Peyer's patch (tissue), 4 donors: ENCODE measurements around the gene FBXO31. TPM values are rescaled to one million over a fixed set of nuclear protein-coding genes. Genes with fewer than 3 reads are reported as not detected.

Source experiments
- DNase-seq, 3 donors: peaks; one replicate each; pipeline ENCODE4 v3.0.0-alpha.2; 2017 to 2019
- H3K27ac ChIP-seq, 4 donors: fragments of 200-600 bp; sonication (generic); one replicate each; pipeline ENCODE4 v1.5.1; 2016 to 2019
- H3K27me3 ChIP-seq, 2 donors: fragments of 200-600 bp; sonication (generic); one replicate each; pipeline ENCODE4 v1.5.1; 2019
- H3K36me3 ChIP-seq, 3 donors: fragments of 200-600 bp; sonication (generic); one replicate each; pipeline ENCODE4 v1.5.1; 2016 to 2019
- H3K4me1 ChIP-seq, 4 donors: fragments of 200-600 bp; sonication (generic); one replicate each; pipeline ENCODE4 v1.5.1; 2016 to 2019
- H3K4me3 ChIP-seq, 4 donors: fragments of 200-600 bp; sonication (generic); 1 replicate in 3 of 4; 2 replicates in 1 of 4; pipeline ENCODE4 v1.5.1; 2016 to 2019; ENCODE audit warnings: mild to moderate bottlenecking in 1 of 4
- H3K9me3 ChIP-seq, 4 donors: fragments of 200-600 bp; sonication (generic); one replicate each; pipeline ENCODE4 v1.5.1; 2016 to 2019; ENCODE audit warnings: mild to moderate bottlenecking in 1 of 4
- POLR2A ChIP-seq, 2 donors: fragments of 450-650 bp; IDR thresholded peaks; one replicate each; pipeline ENCODE4 v1.5.1; 2017; ENCODE audit warnings: antibody characterized with exemption in 2 of 2, mild to moderate bottlenecking in 2 of 2, moderate library complexity in 2 of 2
- total RNA-seq, 4 donors: library from RNA; depleted of rRNA; stranded (reverse); fragments of >200 nt; gene quantifications; one replicate each; pipeline ENCODE4 v1.1.0, GENCODE V29; 2016
- TF ChIP-seq, protein P1 (sequence below), 6 experiments: fragments of 450-650 bp in 4 of 6; fragments of 200-600 bp in 2 of 6; sonication (generic) in 1 of 6; IDR thresholded peaks; one replicate each; pipeline ENCODE4 v1.5.1; 2017 to 2019; ENCODE audit warnings: antibody characterized with exemption in 6 of 6, mild to moderate bottlenecking in 3 of 6, moderate library complexity in 1 of 6

Gene FBXO31
- total RNA-seq, 4 donors from 2014 or later, result 135 to 207 (median 191) TPM

DNA sequence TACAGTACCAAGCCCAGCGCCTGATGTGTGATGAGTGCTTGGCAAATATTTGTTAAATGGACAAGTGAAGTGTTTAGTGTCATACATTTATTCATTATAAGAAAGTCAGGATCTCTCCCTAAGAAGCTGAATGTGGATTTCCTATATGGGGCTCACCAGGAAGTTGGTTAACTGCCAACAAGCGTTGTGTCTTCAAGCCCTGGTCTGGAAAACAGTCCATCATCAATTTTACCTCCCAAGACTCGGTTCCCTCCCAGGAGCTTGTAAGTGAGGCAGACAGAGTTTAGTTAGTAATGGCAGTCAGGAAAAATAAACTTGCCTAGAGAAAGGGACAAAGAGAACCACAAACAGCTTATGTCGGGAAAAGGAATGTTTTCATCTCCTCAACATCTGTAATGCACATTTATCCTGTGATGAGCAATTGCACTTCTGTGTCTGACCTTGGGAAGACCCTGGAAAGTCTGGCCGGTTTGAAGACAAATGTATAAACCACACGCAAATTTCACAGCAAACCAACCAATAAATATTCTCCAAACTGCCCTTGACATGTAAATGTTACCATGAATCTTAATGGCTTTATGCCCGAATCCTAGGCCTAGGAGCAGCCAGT, 94.7 kb downstream of the FBXO31 start:
- H3K9me3 ChIP-seq, result no peaks in the 10 kb centered on the region
- H3K27me3 ChIP-seq, result no peaks in the 10 kb centered on the region
- H3K4me3 ChIP-seq, result no peak overlapping the region
- H3K36me3 ChIP-seq, result no peaks in the 10 kb centered on the region
- H3K4me1 ChIP-seq, result no peaks in the 10 kb centered on the region
- no peak overlapping the region for H3K27ac ChIP-seq
- TF ChIP-seq POLR2A (IDR thresholded peaks at IDR 0.05), result no peak
- TF ChIP-seq, protein P1, sequence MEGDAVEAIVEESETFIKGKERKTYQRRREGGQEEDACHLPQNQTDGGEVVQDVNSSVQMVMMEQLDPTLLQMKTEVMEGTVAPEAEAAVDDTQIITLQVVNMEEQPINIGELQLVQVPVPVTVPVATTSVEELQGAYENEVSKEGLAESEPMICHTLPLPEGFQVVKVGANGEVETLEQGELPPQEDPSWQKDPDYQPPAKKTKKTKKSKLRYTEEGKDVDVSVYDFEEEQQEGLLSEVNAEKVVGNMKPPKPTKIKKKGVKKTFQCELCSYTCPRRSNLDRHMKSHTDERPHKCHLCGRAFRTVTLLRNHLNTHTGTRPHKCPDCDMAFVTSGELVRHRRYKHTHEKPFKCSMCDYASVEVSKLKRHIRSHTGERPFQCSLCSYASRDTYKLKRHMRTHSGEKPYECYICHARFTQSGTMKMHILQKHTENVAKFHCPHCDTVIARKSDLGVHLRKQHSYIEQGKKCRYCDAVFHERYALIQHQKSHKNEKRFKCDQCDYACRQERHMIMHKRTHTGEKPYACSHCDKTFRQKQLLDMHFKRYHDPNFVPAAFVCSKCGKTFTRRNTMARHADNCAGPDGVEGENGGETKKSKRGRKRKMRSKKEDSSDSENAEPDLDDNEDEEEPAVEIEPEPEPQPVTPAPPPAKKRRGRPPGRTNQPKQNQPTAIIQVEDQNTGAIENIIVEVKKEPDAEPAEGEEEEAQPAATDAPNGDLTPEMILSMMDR (IDR thresholded peaks at IDR 0.05), result no peak
- no peak for DNase-seq

DNA sequence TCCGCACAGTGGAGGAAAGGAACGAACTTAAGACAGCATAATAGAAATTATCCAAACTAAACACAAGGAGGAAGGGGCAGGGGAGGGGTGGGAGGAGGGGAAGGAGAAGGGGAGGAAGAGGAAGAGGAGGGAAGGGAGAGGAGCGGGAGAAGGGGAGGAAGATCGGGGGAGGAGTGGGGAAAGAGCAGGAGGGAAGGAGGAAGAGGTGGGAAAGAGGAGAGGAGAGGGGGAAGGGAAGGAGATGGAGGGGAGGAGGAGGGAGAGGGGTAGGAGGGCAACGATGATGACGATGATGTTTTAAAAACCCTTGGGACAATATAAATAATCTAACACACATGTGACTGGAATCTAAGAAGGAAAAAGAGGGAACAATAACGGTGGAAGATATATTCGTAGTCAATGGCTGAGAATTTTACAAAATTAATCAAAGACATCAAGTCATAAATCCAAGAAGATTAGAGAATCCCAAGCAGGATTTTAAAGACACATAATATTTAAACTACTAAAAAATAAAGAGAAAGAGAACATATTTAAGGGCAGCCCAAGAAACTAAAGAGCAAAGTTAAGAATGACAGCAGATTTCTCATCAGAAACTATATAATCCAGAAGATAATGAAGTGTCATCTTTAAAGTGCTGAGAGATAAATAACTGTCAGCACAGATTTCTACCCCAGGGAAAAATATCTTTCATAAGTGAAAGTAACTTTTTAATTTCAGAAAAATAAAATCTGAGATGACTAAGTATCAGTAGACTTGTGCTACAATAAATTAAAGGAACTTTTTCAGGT, 96.5 kb downstream of the FBXO31 start:
- Histone ChIP-seq H3K27me3 (no peaks in the 10 kb centered on the region), H3K9me3 (no peaks in the 10 kb centered on the region), H3K36me3 (no peaks in the 10 kb centered on the region), H3K4me1 (no peaks in the 10 kb centered on the region), H3K27ac (no peak overlapping the region), H3K4me3 (no peak overlapping the region)
- TF ChIP-seq, protein P1 (IDR thresholded peaks at IDR 0.05), result no peak
- no peak for TF ChIP-seq POLR2A (IDR thresholded peaks at IDR 0.05)
- DNase-seq, result no peak

DNA sequence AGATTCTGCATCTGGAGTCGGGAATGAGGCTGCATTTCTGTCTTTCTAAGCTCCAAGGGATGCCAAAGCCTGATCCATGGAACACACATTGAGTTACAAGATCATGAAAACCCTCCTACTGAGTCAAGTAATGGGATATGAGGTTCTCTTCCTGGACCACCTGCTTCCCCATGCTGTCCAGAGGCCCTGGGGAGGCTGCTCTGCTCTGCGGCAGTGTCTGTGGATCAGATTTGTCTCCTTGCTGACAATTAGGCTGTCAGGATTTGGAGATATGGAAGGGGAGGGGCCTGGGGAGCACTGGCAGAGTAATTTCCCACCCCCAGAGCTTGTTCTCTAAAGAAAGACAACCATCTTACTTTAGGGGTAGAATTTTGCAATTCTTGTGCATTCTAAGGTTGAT, 99.4 kb downstream of the FBXO31 start:
- TF ChIP-seq POLR2A (IDR thresholded peaks at IDR 0.05), result no peak
- TF ChIP-seq, protein P1 (IDR thresholded peaks at IDR 0.05), result no peak
- no peaks in the 10 kb centered on the region for H3K9me3 ChIP-seq
- H3K4me3 ChIP-seq, result no peak overlapping the region
- H3K27me3 ChIP-seq, result no peaks in the 10 kb centered on the region
- H3K27ac ChIP-seq, result no peak overlapping the region
- H3K4me1 ChIP-seq, result no peaks in the 10 kb centered on the region
- H3K36me3 ChIP-seq, result no peaks in the 10 kb centered on the region
- no peak for DNase-seq

DNA sequence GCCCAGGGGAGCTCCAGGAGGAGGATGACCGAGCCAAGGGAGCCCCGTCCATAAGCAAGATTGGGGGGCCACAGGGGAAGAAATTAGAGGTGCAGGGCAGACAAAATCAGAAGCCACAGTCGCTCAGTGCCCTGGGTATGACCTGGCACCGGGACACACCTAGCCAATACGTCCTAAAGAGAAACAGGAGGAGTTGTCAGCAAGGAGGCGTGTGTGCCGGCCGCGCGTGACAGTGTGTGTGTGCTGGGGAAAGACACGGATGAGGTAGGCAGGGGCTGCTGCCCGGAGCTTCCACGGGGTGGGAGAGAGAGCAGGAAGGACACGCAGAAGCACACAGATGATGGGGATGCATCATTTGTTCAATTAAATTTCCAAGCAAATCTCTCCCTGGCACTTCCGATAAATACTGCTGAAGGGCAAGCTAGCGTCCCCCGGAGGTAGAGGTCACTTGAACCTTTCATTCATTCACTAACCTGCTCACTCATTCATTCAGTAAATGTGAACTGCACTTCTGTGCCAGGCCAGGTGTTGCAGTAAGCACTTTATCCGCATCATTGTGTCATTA, 104.4 kb downstream of the FBXO31 start:
- no peak for DNase-seq
- H3K4me1 ChIP-seq, result no peaks in the 10 kb centered on the region
- TF ChIP-seq POLR2A (IDR thresholded peaks at IDR 0.05), result no peak
- TF ChIP-seq, protein P1 (IDR thresholded peaks at IDR 0.05), result no peak
- no peak overlapping the region for H3K27ac ChIP-seq
- no peaks in the 10 kb centered on the region for H3K27me3 ChIP-seq
- no peak overlapping the region for H3K4me3 ChIP-seq
- H3K36me3 ChIP-seq, result no peaks in the 10 kb centered on the region
- H3K9me3 ChIP-seq, result no peaks in the 10 kb centered on the region

DNA sequence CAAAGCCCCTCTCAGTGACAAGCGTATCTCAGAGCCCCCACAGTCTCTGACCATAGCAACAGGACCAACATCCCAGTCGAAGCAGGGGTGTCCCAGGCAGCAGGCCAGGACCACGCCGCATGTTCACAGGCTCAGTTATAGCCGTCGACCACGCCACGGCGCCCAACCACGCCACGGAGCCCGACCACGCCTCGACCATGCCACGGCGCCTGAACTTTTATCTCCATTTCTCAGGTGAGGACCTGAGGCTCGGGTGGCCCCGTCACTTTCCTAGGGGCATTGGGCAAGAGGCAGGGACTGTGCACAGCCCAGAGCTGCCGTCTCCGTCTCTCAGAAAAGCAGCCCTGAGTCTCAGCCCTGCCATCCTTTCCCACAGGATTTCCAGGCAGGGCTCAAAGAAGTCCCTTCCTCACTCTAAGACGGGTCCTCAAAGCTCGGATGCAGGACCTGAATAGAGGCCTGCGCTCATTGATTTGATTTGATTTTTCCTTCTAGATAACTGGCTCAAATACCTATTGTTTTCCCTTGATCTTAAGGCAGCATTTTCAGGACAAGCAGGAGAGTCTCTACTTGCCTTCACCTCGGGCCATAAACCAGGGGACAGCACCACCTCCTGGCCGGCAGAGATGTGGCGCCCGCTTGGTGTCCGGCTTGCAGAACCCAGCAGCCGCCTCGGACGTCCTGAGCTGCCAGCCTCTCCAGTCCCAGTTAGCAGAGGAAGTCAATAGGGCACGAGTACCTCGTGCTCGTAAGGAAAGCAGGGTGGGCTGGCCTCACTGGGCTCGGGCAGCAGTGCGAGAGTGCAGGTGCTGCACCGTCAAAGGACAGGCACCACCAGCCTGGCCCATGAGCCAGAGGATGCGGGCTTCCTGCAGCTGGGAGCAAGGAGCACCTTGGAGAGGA, 105.1 kb downstream of the FBXO31 start:
- H3K36me3 ChIP-seq, result no peaks in the 10 kb centered on the region
- no peak overlapping the region for H3K4me3 ChIP-seq
- no peak for TF ChIP-seq POLR2A (IDR thresholded peaks at IDR 0.05)
- TF ChIP-seq, protein P1 (IDR thresholded peaks at IDR 0.05), result peak; percentile 32 to 89 (median 74)
- no peak overlapping the region for H3K27ac ChIP-seq
- H3K4me1 ChIP-seq, result no peaks in the 10 kb centered on the region
- H3K9me3 ChIP-seq, result no peaks in the 10 kb centered on the region
- H3K27me3 ChIP-seq, result no peaks in the 10 kb centered on the region
- peak; percentile 30 to 83 (median 79) for DNase-seq
